NOMO-1 treated with DMSO at 0.1 percent for 48 hours (cell line): ENCODE results near the gene ATP9A.
"Not testable (repeated sequence)": the region's sequence is repeated elsewhere in the genome, so short reads cannot be mapped to it uniquely, and the experiment has no call there.

Experiments
- DNase-seq: peaks from one replicate; lab custom pipeline; 2025; ENCODE audit not compliant: unreplicated experiment; lab: John Stamatoyannopoulos, UW

The ATP9A gene

DNA sequence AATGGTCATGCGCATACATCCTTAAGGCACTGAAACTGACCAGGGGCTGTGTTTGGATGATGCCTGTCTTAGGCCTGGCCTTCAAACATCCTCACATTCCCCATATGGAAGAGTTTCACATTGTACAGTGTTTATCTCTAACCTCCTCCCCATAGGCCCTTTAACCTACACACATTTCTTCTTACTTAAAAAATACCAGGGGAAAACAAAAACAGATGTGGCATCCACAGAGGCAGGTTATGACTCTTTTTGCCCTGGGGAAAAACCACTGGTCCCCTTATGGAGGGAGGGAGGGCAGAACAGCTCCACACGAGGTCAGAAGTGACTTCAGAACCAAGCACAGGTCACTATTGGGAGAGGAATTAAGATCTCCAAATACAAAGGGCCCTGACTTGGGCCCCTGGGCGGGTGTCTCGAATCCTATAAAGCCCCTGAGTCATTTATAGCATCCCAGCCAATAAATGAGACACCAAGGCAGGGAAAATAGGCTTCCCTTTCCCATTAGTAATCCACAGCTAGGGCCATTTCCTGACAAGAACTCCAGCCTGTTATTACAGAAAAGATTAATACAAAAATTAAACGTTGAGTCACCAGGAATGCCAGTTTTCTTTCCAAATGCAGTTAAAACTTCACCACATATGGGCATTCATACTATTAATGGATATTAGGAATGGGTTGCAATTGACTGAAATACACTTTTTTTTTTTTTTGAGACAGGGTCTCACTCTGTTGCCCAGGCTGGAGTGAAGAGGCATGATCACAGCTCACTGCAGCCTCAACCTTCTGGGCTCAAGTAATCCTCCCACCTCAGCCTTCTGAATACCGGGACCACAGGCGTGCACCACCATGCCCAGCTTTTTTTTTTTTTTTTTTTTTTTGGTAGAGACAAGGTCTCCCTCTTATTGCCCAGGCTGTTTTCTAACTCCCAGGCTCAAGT lies 107.2 kb downstream of the ATP9A start:
- DNase-seq = no peak

- peak; percentile 23 for DNase-seq
Measured at GRCh38 chr20:51659491-51660050, 108.6 kb downstream of the ATP9A start.

DNA sequence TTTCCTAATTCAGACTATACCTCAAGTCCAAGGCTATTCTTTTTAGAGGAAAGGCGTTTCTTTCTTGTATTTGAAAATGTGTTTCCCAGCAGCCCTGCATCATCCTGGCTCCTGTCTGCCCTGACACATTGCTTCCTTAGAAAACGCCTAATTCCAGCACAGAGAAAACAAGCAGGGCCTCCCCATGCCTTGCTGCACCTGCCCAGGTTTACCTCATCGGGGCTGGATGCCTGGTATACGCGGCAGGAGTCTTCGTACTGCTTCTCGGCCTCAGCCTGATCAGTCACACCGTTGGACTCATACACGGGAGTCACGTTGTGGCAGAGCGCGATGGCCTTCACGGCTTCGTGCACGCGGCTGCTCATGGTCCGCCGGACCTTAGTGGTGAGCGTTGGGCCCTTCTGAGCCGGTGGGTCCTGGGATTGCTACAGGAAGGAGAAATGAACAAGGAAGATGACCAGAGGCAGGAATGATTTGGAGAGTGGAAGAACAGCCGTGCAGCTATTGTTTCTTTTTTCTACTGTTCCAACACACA lies 111.4 kb downstream of the ATP9A start:
- no peak for DNase-seq

DNA sequence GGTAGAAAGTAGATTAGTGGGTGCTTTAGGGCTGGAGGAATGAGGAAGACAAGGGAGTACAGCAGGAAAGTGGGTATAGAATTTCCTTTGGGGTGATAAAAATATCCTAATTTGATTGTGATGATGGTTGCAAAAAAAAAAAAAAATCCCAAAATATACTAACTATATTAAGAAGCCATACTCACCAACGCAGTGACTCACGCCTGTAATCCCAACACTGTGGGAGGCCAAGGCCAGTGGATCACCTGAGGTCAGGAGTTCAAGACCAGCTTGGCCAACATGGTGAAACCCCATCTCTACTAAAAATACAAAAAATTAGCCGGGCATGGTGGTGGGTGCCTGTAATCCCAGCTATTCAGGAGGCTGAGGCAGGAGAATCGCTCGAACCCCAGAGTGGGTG lies 112.1 kb downstream of the ATP9A start:
- DNase-seq = not testable (repeated sequence)

DNA sequence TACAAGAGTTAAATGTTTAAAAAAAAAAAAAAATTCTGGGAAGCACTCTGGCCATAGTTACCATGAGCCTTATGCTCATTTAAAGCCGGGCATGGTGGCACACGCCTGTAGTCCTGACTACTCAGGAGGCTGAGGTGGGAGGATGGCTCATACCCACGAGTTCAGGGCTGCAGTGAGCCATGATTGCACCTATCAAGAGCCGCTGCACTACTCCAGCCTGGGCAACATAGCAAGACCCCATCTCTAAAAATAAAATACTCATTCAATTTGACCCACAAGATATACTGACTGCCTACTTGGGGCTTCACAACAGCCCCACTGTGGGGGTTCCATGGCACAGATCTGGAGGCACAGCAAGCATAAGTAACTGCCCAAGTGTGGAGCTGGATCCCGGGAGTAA lies 113.7 kb downstream of the ATP9A start:
- DNase-seq = no peak

GRCh38 chr20:51654060-51654459 lies 114.1 kb downstream of the ATP9A start:
- DNase-seq = no peak

- no peak for DNase-seq
Measured at GRCh38 chr20:51653226-51653625, 115.0 kb downstream of the ATP9A start.

DNA sequence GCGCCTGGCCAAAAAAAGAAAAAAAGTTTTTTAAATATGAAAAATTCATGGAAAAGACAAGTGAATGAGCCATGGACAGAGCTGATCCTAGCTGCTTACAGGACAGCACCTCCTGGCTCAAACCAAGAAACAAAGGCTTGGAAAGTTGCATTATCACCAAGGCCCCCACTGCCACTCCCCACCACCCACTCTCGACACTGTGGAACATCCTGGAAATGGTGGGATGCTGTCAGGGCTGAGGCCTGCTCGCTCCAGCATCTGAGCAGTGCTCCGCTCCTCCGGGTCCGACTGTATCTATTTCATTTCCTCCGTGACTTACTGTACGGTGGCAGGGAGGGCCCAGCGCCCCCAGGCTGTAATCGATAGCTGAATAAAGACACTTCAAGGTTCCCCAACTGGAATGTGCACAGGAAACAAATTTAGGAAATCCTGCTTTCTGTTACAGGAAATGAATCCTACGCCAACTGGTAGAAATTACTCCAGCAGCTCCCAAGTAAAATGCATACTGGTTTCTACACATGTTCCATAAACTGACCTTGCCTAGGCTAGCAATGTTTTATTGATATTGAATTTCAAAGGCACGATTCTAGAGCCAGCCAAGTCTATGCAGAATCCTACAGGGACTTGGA lies 116.2 kb downstream of the ATP9A start:
- no peak for DNase-seq

DNA sequence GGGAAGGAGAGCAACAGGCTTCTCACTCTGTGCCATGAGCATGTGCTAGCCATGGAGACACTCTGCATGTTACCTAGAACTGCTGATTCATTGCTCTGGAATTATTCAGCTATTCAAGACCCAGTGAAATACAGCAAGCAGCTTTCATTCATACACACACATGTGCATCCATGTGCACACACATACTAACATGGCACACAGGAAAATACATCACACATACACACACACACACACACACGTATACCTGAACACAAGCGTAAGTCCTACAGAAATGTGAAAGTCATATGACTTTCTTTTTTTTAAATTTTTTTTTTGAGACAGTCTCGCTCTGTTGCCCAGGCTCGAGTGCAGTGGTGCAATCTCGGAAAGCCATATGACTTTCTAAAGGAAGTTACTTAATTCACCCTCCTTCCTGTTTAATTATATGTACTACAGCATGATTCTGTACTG lies 117.5 kb downstream of the ATP9A start:
- peak; percentile 86 for DNase-seq

DNA sequence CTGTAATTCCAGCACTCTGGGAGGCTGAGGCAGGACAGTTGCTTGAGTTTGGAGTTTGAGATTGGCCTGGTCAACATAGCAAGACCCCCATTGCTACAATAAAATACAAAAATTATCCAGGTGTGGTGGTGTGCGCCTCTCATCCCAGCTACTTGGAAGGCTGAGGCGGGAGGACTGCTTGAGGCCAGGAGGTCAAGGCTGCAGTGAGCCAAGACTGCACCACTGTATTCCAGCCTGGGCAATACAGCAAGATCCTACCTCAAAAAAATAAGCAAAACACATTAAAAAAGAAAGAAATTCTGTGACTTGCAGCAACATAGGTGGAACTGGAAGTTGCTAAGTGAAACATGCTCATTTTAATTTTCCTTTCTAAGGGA lies 119.6 kb downstream of the ATP9A start:
- no peak for DNase-seq

- DNase-seq = no peak
Measured at GRCh38 chr20:51647674-51648570, 120.3 kb downstream of the ATP9A start.

GRCh38 chr20:51643810-51644209 lies 124.4 kb downstream of the ATP9A start:
- DNase-seq = not testable (repeated sequence)

DNA sequence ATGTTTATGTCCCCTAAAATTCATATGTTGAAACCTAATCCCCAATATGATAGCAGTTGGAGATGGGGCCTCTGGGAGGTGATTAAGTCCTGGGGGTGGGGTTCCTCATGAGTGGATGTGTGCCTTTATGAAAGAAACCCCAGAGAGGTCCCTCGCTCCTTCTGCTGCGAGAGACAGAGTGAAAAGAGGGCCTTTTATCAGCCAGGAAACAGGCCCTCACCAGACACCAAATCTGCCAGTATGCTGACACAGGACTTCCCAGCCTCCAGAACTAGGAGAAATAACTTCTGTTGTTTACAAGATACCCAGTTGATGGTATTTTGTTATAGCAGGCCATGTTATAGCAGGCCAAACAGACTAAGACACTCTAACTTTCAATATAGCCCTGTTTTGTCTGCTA lies 124.8 kb downstream of the ATP9A start:
- DNase-seq = no peak

DNA sequence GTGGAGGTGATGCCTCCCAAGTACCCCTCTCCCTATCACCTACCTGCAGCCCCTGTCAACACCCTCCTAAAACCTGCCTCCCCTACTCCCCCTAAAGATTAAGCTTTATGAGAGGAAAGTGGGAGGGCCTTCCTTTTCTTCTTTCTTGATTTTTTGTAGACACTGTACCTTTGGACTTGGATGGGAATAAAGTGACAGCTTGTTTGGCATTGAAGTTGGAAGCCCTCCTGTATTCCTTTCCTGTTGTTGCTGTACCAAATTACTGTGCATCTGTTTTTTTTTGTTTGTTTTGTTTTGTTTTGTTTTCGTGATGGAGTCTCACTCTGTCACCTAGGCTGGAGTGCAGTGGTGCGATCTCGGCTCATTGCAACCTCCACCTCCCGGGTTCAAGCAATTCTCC lies 126.3 kb downstream of the ATP9A start:
- DNase-seq = no peak

DNA sequence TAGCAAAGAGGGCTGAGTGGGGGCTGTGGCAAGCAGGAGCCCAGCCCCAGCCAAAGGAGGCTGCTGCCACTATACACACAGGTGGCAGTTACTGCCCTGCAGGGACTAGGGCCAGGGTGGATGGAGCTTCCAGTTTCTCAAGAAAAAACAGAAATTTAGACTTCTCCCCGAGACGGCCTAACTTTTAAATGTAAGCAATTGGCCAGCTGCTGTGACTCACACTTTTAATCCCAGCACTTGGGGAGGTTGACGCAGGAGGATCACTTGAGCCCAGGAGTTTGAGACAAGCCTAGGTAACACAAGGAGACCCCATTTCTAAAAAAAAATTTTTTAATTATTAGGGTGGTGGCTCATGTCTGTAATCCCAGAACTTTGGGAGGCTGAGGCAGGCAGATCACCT lies 127.4 kb downstream of the ATP9A start:
- no peak for DNase-seq

DNA sequence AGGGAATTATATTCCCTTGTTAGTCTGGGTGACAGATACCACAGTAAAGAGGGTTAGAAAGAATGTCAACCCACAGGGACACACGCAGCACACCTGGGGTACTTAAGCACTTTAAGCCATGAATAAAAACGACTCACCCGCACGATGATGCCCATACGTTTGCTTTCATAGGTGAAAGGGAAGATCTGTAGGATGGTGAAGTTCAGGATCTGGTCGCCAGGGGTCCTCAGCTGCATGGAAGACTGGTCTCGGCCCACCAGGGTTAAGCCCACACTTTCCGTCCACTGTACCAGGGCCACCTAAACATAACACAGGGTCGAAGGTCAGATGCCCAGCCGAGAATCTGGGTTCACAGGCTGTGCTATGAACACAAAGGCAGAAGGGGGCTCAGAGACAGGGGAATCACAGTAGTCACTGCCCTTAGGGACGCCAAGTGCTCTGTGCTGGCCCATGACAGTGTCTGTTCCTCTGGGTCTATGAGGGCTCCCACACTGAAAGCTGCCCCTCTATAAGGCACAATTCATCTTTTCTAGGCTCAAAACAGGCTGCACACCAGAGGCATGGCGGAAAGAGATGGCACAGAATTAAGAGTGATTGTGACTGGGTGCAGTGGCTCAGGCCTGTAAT lies 128.9 kb downstream of the ATP9A start:
- peak; percentile 51 for DNase-seq

DNA sequence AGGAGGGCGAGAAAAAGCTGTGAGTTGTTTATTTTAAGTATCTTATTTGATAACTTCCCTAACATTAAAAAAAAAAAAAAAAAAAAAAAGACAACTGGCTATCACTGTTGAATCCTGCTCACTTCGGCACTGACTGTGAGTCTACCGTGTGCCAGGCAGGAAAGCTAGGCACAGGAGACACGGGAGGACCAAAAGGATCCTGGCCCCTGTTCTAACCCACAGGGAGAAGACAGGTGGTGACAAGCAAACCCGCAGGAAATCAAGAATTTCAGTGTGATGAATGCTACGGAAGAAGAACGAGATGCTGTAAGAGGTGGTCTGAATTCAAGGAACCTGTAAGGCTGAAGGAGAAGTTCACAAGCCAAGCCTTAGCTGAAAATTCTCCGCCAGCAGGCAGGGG lies 130.9 kb downstream of the ATP9A start:
- peak; percentile 4 for DNase-seq

DNA sequence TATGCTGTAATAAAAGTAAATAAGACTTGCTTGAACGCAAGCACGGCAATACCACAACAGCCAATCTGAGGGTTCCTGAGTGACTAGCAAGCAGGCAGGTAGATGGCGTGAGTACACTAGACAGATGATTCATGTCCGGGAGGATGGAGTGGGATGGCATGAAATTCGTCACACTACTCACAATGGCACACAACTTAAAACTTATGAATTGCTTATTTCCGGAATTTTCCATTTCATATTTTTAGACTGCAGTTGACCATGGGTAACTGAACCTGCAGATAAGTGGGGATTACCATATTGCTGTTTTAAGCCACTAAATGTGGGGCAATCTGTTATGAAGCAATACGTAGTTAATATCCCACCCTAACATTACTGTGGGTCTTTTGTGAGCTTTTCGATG lies 132.1 kb downstream of the ATP9A start:
- DNase-seq = peak; percentile 23

DNA sequence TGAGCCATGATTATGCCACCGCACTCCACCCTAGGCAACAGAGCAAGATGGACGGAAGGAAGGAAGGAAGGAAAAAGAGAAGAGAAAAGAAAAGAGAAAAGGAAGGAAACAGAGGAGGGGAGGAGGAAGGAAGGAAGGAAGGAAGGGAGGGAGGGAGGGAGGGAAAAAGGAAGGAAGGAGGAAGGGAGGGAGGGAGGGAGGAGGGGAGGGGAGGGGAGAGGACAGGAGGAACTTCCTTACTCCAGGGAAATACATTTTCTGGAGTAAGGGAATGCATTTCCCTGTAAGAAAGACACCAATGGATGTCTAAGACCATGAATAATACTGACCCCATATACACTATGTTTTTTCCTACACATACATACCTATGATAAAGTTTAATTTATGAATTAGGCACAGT lies 132.5 kb downstream of the ATP9A start:
- DNase-seq = no peak

GRCh38 chr20:51634877-51635276 lies 133.3 kb downstream of the ATP9A start:
- DNase-seq = no peak
